Activated naive CD4-positive, alpha-beta T cell (primary cell): ENCODE results near the gene PHACTR3.

Source experiments
- DNase-seq, 4 experiments: peaks; one replicate each; lab custom pipeline; 2025; lab: John Stamatoyannopoulos, UW

PHACTR3 gene

GRCh38 chr20:59696476-59696875 is 92.1 kb downstream of the PHACTR3 start:
- no peak for DNase-seq

DNA sequence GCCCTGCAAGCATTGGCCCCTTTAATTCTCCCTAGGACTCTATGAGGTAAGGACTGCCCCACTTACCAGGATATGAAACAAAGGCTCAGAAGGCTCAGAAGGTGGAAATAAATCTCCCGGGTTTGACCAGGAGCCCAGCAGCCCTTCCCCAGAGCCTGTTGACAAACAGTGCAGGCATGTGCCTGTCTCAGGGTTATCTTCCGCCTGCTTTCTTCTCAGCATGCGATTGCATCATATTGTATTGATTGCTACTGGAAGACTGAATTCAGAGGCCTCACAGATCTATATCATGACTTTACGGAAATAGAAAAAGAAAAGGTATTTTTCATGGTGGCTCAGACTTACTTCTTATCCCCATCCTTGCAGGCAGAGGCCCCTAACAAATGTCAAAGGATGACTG is 92.7 kb downstream of the PHACTR3 start:
- DNase-seq = no peak

DNA sequence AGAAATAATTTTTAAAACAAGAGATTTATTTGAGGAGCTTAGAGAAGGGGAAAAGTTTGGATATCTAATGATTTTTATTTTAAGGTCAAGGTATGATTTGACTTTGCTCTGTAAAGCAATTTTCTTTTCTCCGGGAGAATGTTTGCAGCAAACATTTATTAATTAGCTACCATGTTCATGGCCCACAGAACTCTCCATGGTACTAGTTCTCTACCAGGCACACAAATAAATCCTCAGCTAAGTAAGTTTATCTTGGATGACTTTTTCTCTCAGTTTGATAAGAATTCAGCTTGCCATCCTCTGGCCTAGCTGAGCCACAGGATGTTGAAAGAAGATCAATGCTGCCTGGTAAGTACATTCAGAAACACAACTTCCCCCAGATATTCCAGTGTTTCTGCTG is 94.3 kb downstream of the PHACTR3 start:
- no peak for DNase-seq

GRCh38 chr20:59701236-59701635 is 96.9 kb downstream of the PHACTR3 start:
- DNase-seq = no peak

DNA sequence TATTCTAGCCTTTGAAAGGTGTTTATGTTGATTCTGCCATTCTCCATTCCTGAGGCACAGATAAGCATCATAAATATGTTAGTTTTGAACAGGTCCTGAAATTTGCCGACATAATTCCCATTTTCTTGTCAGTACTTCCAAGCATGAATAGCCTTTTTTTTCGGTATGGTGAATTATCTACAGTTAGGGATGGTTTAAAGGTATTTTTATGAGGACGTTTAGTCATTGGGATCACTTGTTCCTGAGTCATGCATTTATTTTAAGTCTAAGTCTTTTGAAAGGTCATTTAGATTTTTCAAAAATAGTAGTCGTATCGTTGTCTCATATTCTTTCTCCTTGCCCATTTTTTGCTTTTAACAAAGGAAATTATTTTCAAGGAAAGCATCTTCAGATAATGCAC is 98.7 kb downstream of the PHACTR3 start:
- no peak for DNase-seq

DNA sequence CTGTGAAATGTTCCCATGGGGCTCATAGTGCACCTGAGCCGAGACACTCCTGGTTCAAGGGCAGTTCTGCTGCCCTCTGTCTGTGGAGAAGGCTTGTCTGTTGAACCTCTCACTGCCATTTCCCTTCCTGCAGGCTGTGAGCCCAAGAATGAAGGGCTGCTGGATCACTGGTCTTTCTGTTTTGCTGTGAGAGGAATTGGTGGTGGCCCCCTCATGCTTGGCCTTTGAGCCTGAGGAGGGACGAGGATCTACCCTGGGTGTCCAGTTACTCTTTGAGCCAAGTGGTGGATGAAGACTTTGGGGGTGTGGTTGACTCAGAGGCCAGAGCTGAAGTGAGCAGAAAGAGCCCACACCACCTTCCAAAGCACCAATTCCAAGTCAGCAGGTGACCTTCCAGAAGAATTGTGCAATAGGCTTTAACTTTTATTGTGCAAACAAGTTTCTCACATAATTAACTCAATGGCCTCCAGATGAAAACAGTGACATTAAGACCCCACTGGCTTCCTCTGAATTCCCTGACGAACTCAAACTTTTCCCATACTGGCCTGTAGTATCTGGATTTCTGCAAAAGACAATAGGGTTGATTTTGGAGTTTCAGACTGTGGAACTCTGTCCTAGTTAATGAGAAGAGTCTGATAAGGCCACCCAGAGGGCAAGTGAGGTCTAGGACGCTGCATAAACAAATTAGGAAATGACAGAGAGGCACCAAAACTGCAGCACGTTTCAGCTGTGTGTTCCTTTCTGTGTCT is 101.5 kb downstream of the PHACTR3 start:
- DNase-seq = no peak

GRCh38 chr20:59706400-59706693 is 102.0 kb downstream of the PHACTR3 start:
- no peak for DNase-seq

- DNase-seq = no peak
These were observed 104.0 kb downstream of the PHACTR3 start for GRCh38 chr20:59708326-59708725.

- no peak for DNase-seq
These were observed 105.3 kb downstream of the PHACTR3 start for GRCh38 chr20:59709636-59710035.

DNA sequence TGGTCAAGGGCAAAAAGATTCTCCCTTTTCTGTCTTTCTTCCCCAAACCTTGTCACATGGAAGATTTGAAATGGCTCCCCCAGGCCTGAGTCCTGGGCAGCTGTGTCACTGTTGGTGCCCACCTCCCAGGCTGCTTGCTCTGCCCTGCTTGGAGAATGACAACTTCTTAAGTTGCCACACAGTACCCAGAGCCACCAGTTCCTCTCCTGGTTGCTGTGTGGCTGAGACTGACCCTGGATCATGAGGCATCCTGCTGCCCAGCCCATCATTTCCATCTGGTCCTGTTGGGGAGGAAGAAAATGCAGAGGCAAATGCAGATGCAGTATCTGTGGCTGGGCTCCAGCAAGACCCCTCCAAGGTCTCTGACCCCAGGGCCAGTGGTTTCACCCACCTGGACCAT is 113.7 kb downstream of the PHACTR3 start:
- no peak for DNase-seq

DNA sequence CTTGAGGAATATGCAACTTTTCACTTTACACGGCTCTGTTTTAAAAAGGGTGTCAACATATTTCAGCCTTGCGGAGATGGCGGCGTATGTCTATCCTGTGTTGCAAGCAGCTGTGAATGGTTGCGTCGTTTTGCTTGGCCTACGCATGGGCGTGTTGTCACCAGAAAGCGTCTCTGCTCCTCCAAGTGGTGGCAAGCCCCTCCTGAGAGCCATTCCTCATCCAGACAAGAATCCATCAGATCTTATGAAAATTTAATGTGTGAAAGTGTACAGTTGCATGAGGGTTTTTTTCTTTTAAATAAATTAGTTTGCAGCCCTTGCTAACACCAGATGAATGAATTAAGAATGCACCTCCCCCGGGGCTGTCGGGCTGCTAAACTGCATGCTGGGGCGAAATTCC is 114.4 kb downstream of the PHACTR3 start:
- no peak for DNase-seq

- no peak for DNase-seq
These were observed 115.7 kb downstream of the PHACTR3 start for GRCh38 chr20:59720013-59720412.

DNA sequence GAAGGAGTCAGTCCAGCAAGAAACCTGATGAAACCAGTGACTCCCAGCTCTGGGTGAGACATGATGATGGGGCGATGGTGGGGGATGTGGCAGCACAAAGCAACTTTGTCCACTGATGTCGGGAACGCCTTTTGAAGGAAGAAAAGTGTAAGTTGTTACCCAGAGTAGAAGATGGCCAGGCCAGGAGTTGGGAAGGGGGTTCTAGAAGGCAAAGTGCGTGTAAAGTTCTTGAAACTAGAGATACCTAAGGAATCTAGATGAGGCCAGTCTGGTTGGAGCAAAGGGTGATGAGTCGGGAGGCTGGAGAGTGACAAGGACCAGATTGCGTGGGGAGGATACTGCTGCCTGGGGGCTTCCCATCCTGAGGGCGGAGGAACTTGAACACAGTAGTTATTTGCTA is 117.0 kb downstream of the PHACTR3 start:
- DNase-seq = no peak

DNA sequence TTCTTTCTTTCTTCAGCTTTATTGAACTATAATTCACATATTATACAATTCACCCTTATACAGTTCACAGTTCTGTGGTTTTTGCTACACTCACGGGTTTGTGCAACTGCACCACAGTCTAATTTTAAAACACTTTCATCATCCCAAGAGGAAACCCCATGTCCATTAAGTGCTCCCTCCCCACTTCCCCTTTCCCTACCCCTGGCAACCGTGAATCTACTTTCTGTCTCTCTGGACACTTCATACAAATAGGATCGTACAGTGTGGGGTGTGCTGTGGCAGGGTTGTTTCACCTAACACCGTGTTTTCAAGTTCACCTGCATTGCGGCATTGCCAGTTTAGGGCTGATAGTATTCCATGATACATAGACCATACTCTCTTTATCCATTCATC is 118.8 kb downstream of the PHACTR3 start:
- no peak for DNase-seq

DNA sequence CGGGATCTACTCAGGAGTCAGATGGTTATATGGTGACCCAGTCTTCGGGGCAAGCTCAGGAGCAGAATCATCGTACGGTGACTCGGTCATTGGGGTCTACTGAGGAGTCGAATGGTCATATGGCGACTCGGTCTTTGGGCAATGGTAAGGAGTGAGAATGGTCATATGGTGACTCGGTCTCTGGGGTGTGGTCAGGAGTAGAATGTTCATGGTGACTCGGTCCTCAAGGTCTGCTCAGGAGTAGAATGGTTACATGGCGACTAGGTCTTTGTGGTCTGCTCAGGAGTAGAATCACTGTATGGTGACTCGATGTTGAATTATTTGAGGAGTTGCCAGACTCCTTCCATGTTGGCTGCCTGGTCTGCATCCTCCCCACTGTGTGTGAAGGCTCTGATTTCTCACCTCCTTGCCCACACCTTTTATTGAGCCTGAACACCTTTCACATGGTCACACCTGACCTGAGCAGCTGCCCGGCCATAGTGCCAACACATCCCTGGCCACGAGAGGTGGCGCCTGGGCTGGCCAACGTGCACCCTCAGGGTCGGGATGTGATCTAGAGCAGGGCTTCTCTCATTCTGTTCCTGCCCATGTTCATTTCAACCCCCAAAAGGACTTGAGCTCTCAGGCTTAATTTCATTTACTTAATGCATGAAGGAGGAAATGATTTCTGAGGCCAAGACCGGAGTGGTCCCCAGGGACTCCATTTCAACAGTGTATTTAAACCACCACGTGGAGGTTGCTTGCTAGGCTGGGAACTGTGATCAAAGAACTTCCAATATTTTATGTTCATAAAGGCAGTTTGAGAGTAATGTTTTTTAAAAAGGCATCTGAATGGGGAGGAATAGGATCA is 119.5 kb downstream of the PHACTR3 start:
- no peak for DNase-seq

- DNase-seq = no peak
These were observed 120.4 kb downstream of the PHACTR3 start for GRCh38 chr20:59724457-59725366.

GRCh38 chr20:59725476-59726280 is 121.3 kb downstream of the PHACTR3 start:
- no peak for DNase-seq

- no peak for DNase-seq
These were observed 121.9 kb downstream of the PHACTR3 start for GRCh38 chr20:59726281-59726595.

DNA sequence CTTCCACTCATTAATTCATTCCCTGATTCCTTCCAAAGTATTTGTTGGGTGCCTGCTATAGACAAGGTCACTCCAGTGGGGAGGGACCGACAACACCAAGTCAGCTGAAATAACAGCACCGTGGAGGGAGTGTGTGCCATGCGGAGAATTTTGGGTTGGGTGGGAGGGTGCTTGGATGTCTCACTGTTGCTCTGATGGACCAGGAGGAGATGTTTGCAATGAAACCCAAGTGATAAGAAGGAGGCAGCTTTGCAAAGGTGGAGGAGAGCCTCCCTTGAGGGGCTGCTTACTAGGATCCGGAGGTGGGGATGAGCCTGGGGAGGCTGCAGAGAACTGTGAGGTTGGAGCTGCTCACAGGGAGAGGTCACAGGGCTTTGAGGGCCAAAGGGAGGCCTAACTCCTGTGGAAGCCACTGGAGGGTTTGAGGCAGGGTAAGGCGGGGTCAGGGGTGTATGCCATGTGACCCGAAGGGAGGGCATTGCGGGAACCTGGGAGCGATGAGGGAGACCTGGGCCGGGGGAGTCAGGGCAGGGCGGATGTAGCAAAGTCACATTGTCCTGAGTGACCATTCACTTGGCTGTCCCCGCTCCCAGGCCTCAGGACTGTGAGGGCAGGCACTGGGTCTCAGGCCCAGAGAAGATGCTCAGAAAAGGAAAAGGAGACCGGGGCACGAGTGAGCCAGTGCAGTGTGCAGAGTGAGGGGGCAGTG is 124.5 kb downstream of the PHACTR3 start:
- DNase-seq = no peak

- no peak for DNase-seq
These were observed 125.2 kb downstream of the PHACTR3 start for GRCh38 chr20:59729506-59729905.

- DNase-seq = no peak
These were observed 126.4 kb downstream of the PHACTR3 start for GRCh38 chr20:59730722-59731121.
